ENCODE results near the gene TCERG1L.
"Not testable (repeated sequence)": the region's sequence is repeated elsewhere in the genome, so short reads cannot be mapped to it uniquely, and the experiment has no call there.

The TCERG1L gene

GRCh38 chr10:131237991-131238651, 73.4 kb downstream of the TCERG1L start:
- Mint-ChIP-seq H3K9me3 (peaks cover 5% of the 10 kb centered on the region), H3K4me1 (no peaks in the 10 kb centered on the region), H3K27me3 (peaks cover 10% of the 10 kb centered on the region), H3K36me3 (no peaks in the 10 kb centered on the region), H3K27ac (no peak overlapping the region), H3K4me3 (no peak overlapping the region)
- ATAC-seq = no peak

GRCh38 chr10:131234606-131235005, 76.9 kb downstream of the TCERG1L start:
- not testable (repeated sequence) for H3K27me3 Mint-ChIP-seq, H3K27ac Mint-ChIP-seq, H3K36me3 Mint-ChIP-seq, H3K4me3 Mint-ChIP-seq, ATAC-seq, H3K4me1 Mint-ChIP-seq, H3K9me3 Mint-ChIP-seq

GRCh38 chr10:131233611-131234258, 77.8 kb downstream of the TCERG1L start:
- Mint-ChIP-seq H3K4me1 (no peaks in the 10 kb centered on the region), H3K4me3 (no peak overlapping the region), H3K27me3 (no peaks in the 10 kb centered on the region), H3K27ac (no peak overlapping the region), H3K36me3 (no peaks in the 10 kb centered on the region), H3K9me3 (peaks cover 5% of the 10 kb centered on the region)
- ATAC-seq = no peak

GRCh38 chr10:131231965-131232541, 79.5 kb downstream of the TCERG1L start:
- peaks cover 5% of the 10 kb centered on the region for H3K9me3 Mint-ChIP-seq
- no peaks in the 10 kb centered on the region for H3K36me3 Mint-ChIP-seq
- no peaks in the 10 kb centered on the region for H3K27me3 Mint-ChIP-seq
- H3K4me3 Mint-ChIP-seq = no peak overlapping the region
- no peaks in the 10 kb centered on the region for H3K4me1 Mint-ChIP-seq
- H3K27ac Mint-ChIP-seq = no peak overlapping the region
- ATAC-seq = no peak

GRCh38 chr10:131231323-131231964, 80.1 kb downstream of the TCERG1L start:
- Mint-ChIP-seq H3K9me3 (peaks cover 5% of the 10 kb centered on the region), H3K27ac (no peak overlapping the region), H3K36me3 (no peaks in the 10 kb centered on the region), H3K4me1 (no peaks in the 10 kb centered on the region), H3K4me3 (no peak overlapping the region), H3K27me3 (no peaks in the 10 kb centered on the region)
- no peak for ATAC-seq

- H3K4me1 Mint-ChIP-seq = no peaks in the 10 kb centered on the region
- no peak overlapping the region for H3K4me3 Mint-ChIP-seq
- no peaks in the 10 kb centered on the region for H3K36me3 Mint-ChIP-seq
- no peak for ATAC-seq
- peaks cover 5% of the 10 kb centered on the region for H3K9me3 Mint-ChIP-seq
- no peak overlapping the region for H3K27ac Mint-ChIP-seq
- no peaks in the 10 kb centered on the region for H3K27me3 Mint-ChIP-seq
Measured at GRCh38 chr10:131230641-131231322, 80.7 kb downstream of the TCERG1L start.

GRCh38 chr10:131230166-131230565, 81.4 kb downstream of the TCERG1L start:
- H3K4me1 Mint-ChIP-seq = no peaks in the 10 kb centered on the region
- no peaks in the 10 kb centered on the region for H3K36me3 Mint-ChIP-seq
- peaks cover 5% of the 10 kb centered on the region for H3K9me3 Mint-ChIP-seq
- no peaks in the 10 kb centered on the region for H3K27me3 Mint-ChIP-seq
- H3K27ac Mint-ChIP-seq = no peak overlapping the region
- H3K4me3 Mint-ChIP-seq = no peak overlapping the region
- ATAC-seq = no peak

- Mint-ChIP-seq H3K36me3 (no peaks in the 10 kb centered on the region), H3K4me3 (no peak overlapping the region), H3K27me3 (no peaks in the 10 kb centered on the region), H3K27ac (no peak overlapping the region), H3K4me1 (no peaks in the 10 kb centered on the region), H3K9me3 (no peaks in the 10 kb centered on the region)
- no peak for ATAC-seq
Measured at GRCh38 chr10:131227163-131227740, 84.3 kb downstream of the TCERG1L start.

- no peaks in the 10 kb centered on the region for H3K4me1 Mint-ChIP-seq
- no peaks in the 10 kb centered on the region for H3K27me3 Mint-ChIP-seq
- H3K4me3 Mint-ChIP-seq = no peak overlapping the region
- no peak for ATAC-seq
- H3K9me3 Mint-ChIP-seq = no peaks in the 10 kb centered on the region
- no peak overlapping the region for H3K27ac Mint-ChIP-seq
- no peaks in the 10 kb centered on the region for H3K36me3 Mint-ChIP-seq
Measured at GRCh38 chr10:131226446-131227162, 84.9 kb downstream of the TCERG1L start.

GRCh38 chr10:131224106-131224505, 87.4 kb downstream of the TCERG1L start:
- no peak overlapping the region for H3K4me3 Mint-ChIP-seq
- no peaks in the 10 kb centered on the region for H3K36me3 Mint-ChIP-seq
- peaks cover 2% of the 10 kb centered on the region for H3K9me3 Mint-ChIP-seq
- H3K27me3 Mint-ChIP-seq = no peaks in the 10 kb centered on the region
- no peak for ATAC-seq
- no peak overlapping the region for H3K27ac Mint-ChIP-seq
- H3K4me1 Mint-ChIP-seq = no peaks in the 10 kb centered on the region

GRCh38 chr10:131223422-131223821, 88.1 kb downstream of the TCERG1L start:
- no peaks in the 10 kb centered on the region for H3K36me3 Mint-ChIP-seq
- H3K27ac Mint-ChIP-seq = no peak overlapping the region
- no peak overlapping the region for H3K4me3 Mint-ChIP-seq
- H3K9me3 Mint-ChIP-seq = peaks cover 5% of the 10 kb centered on the region
- no peaks in the 10 kb centered on the region for H3K4me1 Mint-ChIP-seq
- no peaks in the 10 kb centered on the region for H3K27me3 Mint-ChIP-seq
- no peak for ATAC-seq

GRCh38 chr10:131222986-131223385, 88.5 kb downstream of the TCERG1L start:
- peaks cover 5% of the 10 kb centered on the region for H3K9me3 Mint-ChIP-seq
- ATAC-seq = no peak
- no peak overlapping the region for H3K4me3 Mint-ChIP-seq
- no peak overlapping the region for H3K27ac Mint-ChIP-seq
- no peaks in the 10 kb centered on the region for H3K27me3 Mint-ChIP-seq
- H3K36me3 Mint-ChIP-seq = no peaks in the 10 kb centered on the region
- no peaks in the 10 kb centered on the region for H3K4me1 Mint-ChIP-seq

- Mint-ChIP-seq H3K9me3 (peaks cover 5% of the 10 kb centered on the region), H3K27me3 (no peaks in the 10 kb centered on the region), H3K27ac (no peak overlapping the region), H3K4me1 (no peaks in the 10 kb centered on the region), H3K36me3 (no peaks in the 10 kb centered on the region), H3K4me3 (no peak overlapping the region)
- ATAC-seq = no peak
Measured at GRCh38 chr10:131221632-131222277, 89.8 kb downstream of the TCERG1L start.

GRCh38 chr10:131220601-131221171, 90.8 kb downstream of the TCERG1L start:
- H3K9me3 Mint-ChIP-seq = peaks cover 5% of the 10 kb centered on the region
- H3K27ac Mint-ChIP-seq = no peak overlapping the region
- H3K36me3 Mint-ChIP-seq = no peaks in the 10 kb centered on the region
- no peaks in the 10 kb centered on the region for H3K4me1 Mint-ChIP-seq
- H3K4me3 Mint-ChIP-seq = no peak overlapping the region
- H3K27me3 Mint-ChIP-seq = no peaks in the 10 kb centered on the region
- ATAC-seq = no peak

All from stimulated activated memory B cell treated with anti-CD40 and anti-IgM and Interleukin-4, amounts not matched to agents 10 μg/mL and 1 μg/mL and 100 μg/mL, for 72 hours (primary cell).